H1 (cell line): ENCODE data around the gene UBALD1. TPM values are rescaled to one million over a fixed set of nuclear protein-coding genes. Genes with fewer than 3 reads are reported as not detected.

ENCODE experiments used
- ASH2L ChIP-seq: fragments of 200-600, 300-600 bp; sonication (generic); IDR thresholded peaks from one replicate; pipeline ENCODE4 v1.7.1; 2017; ENCODE audit warnings: low read length
- KDM5A ChIP-seq: fragments of 200-600 bp; IDR thresholded peaks from 2 replicates; pipeline ENCODE4 v1.7.1; 2012; ENCODE audit warnings: mild to moderate bottlenecking, low read length, inconsistent platforms, mixed read lengths
- RFX5 ChIP-seq: IDR thresholded peaks from 2 replicates; pipeline ENCODE4 v1.6.1; 2011; ENCODE audit warnings: low read depth, low read length, improper control_type of control experiment, borderline replicate concordance
- SP1 ChIP-seq: IDR thresholded peaks from 2 replicates; pipeline ENCODE4 v1.6.1; 2011; ENCODE audit warnings: low read depth, low read length
- SRF ChIP-seq: IDR thresholded peaks from 2 replicates; pipeline ENCODE4 v1.6.1; 2011; ENCODE audit warnings: mild to moderate bottlenecking, low read depth, low read length, moderate library complexity
- polyA plus RNA-seq, 7 experiments: library from polyadenylated mRNA; depleted of rRNA in 3 of 7; stranded (reverse) in 5 of 7; unstranded in 2 of 7; fragments of >200 nt in 5 of 7; fragments of 200-250 nt in 2 of 7; gene quantifications; 1 replicate in 5 of 7; 2 replicates in 1 of 7; 4 replicates in 1 of 7; pipeline versions ENCODE4 v1.2.1 to v1.2.3, GENCODE V29; 2011 to 2013; ENCODE audit warnings: missing spikeins in 2 of 7, mixed read lengths in 2 of 7
- total RNA-seq: library from RNA; stranded (reverse); fragmentation: NEBNext Ultra II Directional; extraction: Animal tissue kit (Norgen Biotek cat#: 25700); gene quantifications from 2 replicates; pipeline ENCODE4 v1.2.1, GENCODE V29; 2021

Gene UBALD1
- total and polyA plus RNA-seq, 2 of the 8 experiments (the other 6 are each of a cell fraction or from before 2014, with no cell fraction given) = 28.6 to 62.0 TPM

DNA sequence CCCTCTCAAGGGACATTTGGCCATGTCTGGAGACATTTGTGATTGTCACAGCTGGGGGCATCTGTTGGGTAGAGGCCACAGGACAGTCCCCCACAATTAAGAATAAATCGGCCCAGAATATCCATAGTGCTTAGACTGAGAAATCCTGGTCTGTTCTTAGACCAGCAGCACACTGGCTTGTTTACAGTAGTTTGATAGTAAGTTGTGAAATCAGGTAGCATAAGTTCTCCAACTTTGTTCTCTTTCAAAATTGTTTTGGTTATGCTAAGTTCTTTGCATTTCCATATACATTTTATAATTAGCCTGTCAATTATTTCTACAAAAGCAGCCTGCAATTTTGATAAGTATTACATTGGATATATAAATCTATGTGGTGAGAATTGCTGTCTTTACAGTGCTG, 16.8 kb upstream of the UBALD1 start (continued):
- TF ChIP-seq ASH2L (no peak), RFX5 (no peak), KDM5A (no peak), SP1 (no peak), SRF (no peak)
